ENCODE results near the gene AWAT2. TPM values are rescaled to one million over a fixed set of nuclear protein-coding genes. Genes with fewer than 3 reads are reported as not detected.
A peak's percentile ranks its signal among the peaks of the same experiment; 100 is the strongest.

AWAT2 gene
- total RNA-seq, result under 1 TPM in 3 of 8 experiments, not detected in 5; 0.05 to 0.77 (median 0.14) TPM

GRCh38 chrX:70049925-70050324 is at the start of gene AWAT2:
Gene AWAT2, minus strand, starts transcription at chrX:70049938. Its CDS starts 6 bp downstream, at chrX:70049932.
- WGBS, 10 experiments, result 19 to 83% (median 40%) methylated on average over 2 of the region's 4 CpGs; no CpG with 5 or more reads in 7 of the 10 experiments
- no peaks in the 10 kb centered on the region for H3K4me1 ChIP-seq (replicated peaks in 1 of 2)
- H3K4me3 ChIP-seq, result no peak within 1 kb of the TSS
- H3K27ac ChIP-seq, result no peak within 1 kb of the TSS
- in situ Hi-C loops (cut with MboI; ENCODE audit: low pct_unique_long_range_greater_than_20kb in 2 of 9, low sequenced_read_pairs in 9 of 9, unreplicated experiment in 9 of 9), result loop anchor here in 2 of 9 experiments (25.0 kb wide), 1 partner anchor 513 kb away; no protein-coding TSS in a partner anchor
- ATAC-seq (replicated peaks in 6 of 8), result no peak

GRCh38 chrX:70096052-70096451 is 46.3 kb upstream of the AWAT2 start:
- no peak for ATAC-seq (replicated peaks in 6 of 8)

GRCh38 chrX:70092247-70092646 is 42.5 kb upstream of the AWAT2 start:
- no peaks in the 10 kb centered on the region for H3K4me1 ChIP-seq (replicated peaks in 1 of 2)
- H3K4me3 ChIP-seq, result no peak overlapping the region
- H3K27ac ChIP-seq, result no peak overlapping the region
- in situ Hi-C loops (cut with MboI; ENCODE audit: low pct_unique_long_range_greater_than_20kb in 2 of 9, low sequenced_read_pairs in 9 of 9, unreplicated experiment in 9 of 9), result loop anchor here in 1 of 9 experiments (10.0 kb wide), 1 partner anchor 57 kb away; no protein-coding TSS in a partner anchor
- no peak for ATAC-seq (replicated peaks in 6 of 8)
- WGBS, 10 experiments, result 20 to 43% methylated on average over 1 to 4 of the region's 4 CpGs; no CpG with 5 or more reads in 8 of the 10 experiments

More at GRCh38 chrX:70096052-70096451, 46.3 kb upstream of the AWAT2 start:
- 0 to 100% (median 40%) methylated on average over 1 to 2 of the region's 2 CpGs; no CpG with 5 or more reads in 5 of the 10 experiments for WGBS, 10 experiments
- no peak overlapping the region for H3K27ac ChIP-seq
- no peak overlapping the region for H3K4me3 ChIP-seq
- in situ Hi-C loops (cut with MboI; ENCODE audit: low pct_unique_long_range_greater_than_20kb in 2 of 9, low sequenced_read_pairs in 9 of 9, unreplicated experiment in 9 of 9), result loop anchor here in 1 of 9 experiments (10.0 kb wide), 1 partner anchor 61 kb away; no protein-coding TSS in a partner anchor
- no peaks in the 10 kb centered on the region for H3K4me1 ChIP-seq (replicated peaks in 1 of 2)

- no peak overlapping the region for H3K4me3 ChIP-seq
- no peaks in the 10 kb centered on the region for H3K4me1 ChIP-seq (replicated peaks in 1 of 2)
- H3K27ac ChIP-seq, result no peak overlapping the region
- no CpG with 5 or more reads among the region's 1 CpG for WGBS, 10 experiments
- ATAC-seq (replicated peaks in 6 of 8), result peak in 2 of 8 experiments; percentile 65 to 82
- in situ Hi-C loops (cut with MboI; ENCODE audit: low pct_unique_long_range_greater_than_20kb in 2 of 9, low sequenced_read_pairs in 9 of 9, unreplicated experiment in 9 of 9), result loop anchor here in 1 of 9 experiments (10.0 kb wide), 1 partner anchor 55 kb away; no protein-coding TSS in a partner anchor
Observed at GRCh38 chrX:70089604-70090297, 40.0 kb upstream of the AWAT2 start.

- H3K4me3 ChIP-seq, result no peak overlapping the region
- H3K4me1 ChIP-seq (replicated peaks in 1 of 2), result no peaks in the 10 kb centered on the region
- in situ Hi-C loops (cut with MboI; ENCODE audit: low pct_unique_long_range_greater_than_20kb in 2 of 9, low sequenced_read_pairs in 9 of 9, unreplicated experiment in 9 of 9), result no loop called here
- no peak overlapping the region for H3K27ac ChIP-seq
- ATAC-seq (replicated peaks in 6 of 8), result no peak
Observed at GRCh38 chrX:70088751-70089150, 39.0 kb upstream of the AWAT2 start.

GRCh38 chrX:70087857-70088630 is 38.3 kb upstream of the AWAT2 start:
- no peak overlapping the region for H3K27ac ChIP-seq
- peak in 6 of 8 experiments; percentile 36 to 75 (median 45) for ATAC-seq (replicated peaks in 6 of 8)
- in situ Hi-C loops (cut with MboI; ENCODE audit: low pct_unique_long_range_greater_than_20kb in 2 of 9, low sequenced_read_pairs in 9 of 9, unreplicated experiment in 9 of 9), result no loop called here

GRCh38 chrX:70084592-70085240 is 35.0 kb upstream of the AWAT2 start:
- in situ Hi-C loops (cut with MboI; ENCODE audit: low pct_unique_long_range_greater_than_20kb in 2 of 9, low sequenced_read_pairs in 9 of 9, unreplicated experiment in 9 of 9), result no loop called here
- Histone ChIP-seq H3K4me3 (no peak overlapping the region), H3K27ac (no peak overlapping the region), H3K4me1 (replicated peaks in 1 of 2) (no peaks in the 10 kb centered on the region)
- WGBS, 10 experiments, result 0 to 100% (median 58%) methylated on average over 1 to 4 of the region's 5 CpGs; no CpG with 5 or more reads in 4 of the 10 experiments
- no peak for ATAC-seq (replicated peaks in 6 of 8)

More at GRCh38 chrX:70087857-70088630, 38.3 kb upstream of the AWAT2 start:
- H3K4me1 ChIP-seq (replicated peaks in 1 of 2), result no peaks in the 10 kb centered on the region
- no peak overlapping the region for H3K4me3 ChIP-seq
- WGBS, 10 experiments, result 20 to 94% (median 64%) methylated on average over 1 to 11 of the region's 11 CpGs; no CpG with 5 or more reads in 3 of the 10 experiments

GRCh38 chrX:70082723-70083122 is 33.0 kb upstream of the AWAT2 start:
- Histone ChIP-seq H3K27ac (no peak overlapping the region), H3K4me1 (replicated peaks in 1 of 2) (no peaks in the 10 kb centered on the region), H3K4me3 (no peak overlapping the region)
- WGBS, 10 experiments, result 29 to 100% (median 56%) methylated on average over 1 to 3 of the region's 4 CpGs; no CpG with 5 or more reads in 6 of the 10 experiments
- ATAC-seq (replicated peaks in 6 of 8), result no peak
- in situ Hi-C loops (cut with MboI; ENCODE audit: low pct_unique_long_range_greater_than_20kb in 2 of 9, low sequenced_read_pairs in 9 of 9, unreplicated experiment in 9 of 9), result no loop called here

- in situ Hi-C loops (cut with MboI; ENCODE audit: low pct_unique_long_range_greater_than_20kb in 2 of 9, low sequenced_read_pairs in 9 of 9, unreplicated experiment in 9 of 9), result no loop called here
- 0 to 100% (median 40%) methylated on average over 1 to 3 of the region's 3 CpGs; no CpG with 5 or more reads in 3 of the 10 experiments for WGBS, 10 experiments
- Histone ChIP-seq H3K4me3 (no peak overlapping the region), H3K4me1 (replicated peaks in 1 of 2) (no peaks in the 10 kb centered on the region), H3K27ac (no peak overlapping the region)
- ATAC-seq (replicated peaks in 6 of 8), result no peak
Observed at GRCh38 chrX:70079870-70080269, 30.1 kb upstream of the AWAT2 start.

- Histone ChIP-seq H3K4me1 (replicated peaks in 1 of 2) (no peaks in the 10 kb centered on the region), H3K4me3 (no peak overlapping the region), H3K27ac (no peak overlapping the region)
- no peak for ATAC-seq (replicated peaks in 6 of 8)
- WGBS, 10 experiments, result 0 to 70% methylated on average over 1 to 3 of the region's 5 CpGs; no CpG with 5 or more reads in 8 of the 10 experiments
- in situ Hi-C loops (cut with MboI; ENCODE audit: low pct_unique_long_range_greater_than_20kb in 2 of 9, low sequenced_read_pairs in 9 of 9, unreplicated experiment in 9 of 9), result no loop called here
Observed at GRCh38 chrX:70079297-70079696, 29.6 kb upstream of the AWAT2 start.

- ATAC-seq (replicated peaks in 6 of 8), result no peak
- H3K4me1 ChIP-seq (replicated peaks in 1 of 2), result no peaks in the 10 kb centered on the region
- no peak overlapping the region for H3K27ac ChIP-seq
- WGBS, 10 experiments, result 0 to 100% (median 52%) methylated on average over 1 to 2 of the region's 7 CpGs; no CpG with 5 or more reads in 6 of the 10 experiments
- no peak overlapping the region for H3K4me3 ChIP-seq
- in situ Hi-C loops (cut with MboI; ENCODE audit: low pct_unique_long_range_greater_than_20kb in 2 of 9, low sequenced_read_pairs in 9 of 9, unreplicated experiment in 9 of 9), result no loop called here
Observed at GRCh38 chrX:70066646-70067045, 16.9 kb upstream of the AWAT2 start.

- Histone ChIP-seq H3K27ac (no peak overlapping the region), H3K4me1 (replicated peaks in 1 of 2) (no peaks in the 10 kb centered on the region), H3K4me3 (no peak overlapping the region)
- in situ Hi-C loops (cut with MboI; ENCODE audit: low pct_unique_long_range_greater_than_20kb in 2 of 9, low sequenced_read_pairs in 9 of 9, unreplicated experiment in 9 of 9), result no loop called here
- no peak for ATAC-seq (replicated peaks in 6 of 8)
- WGBS, 10 experiments, result 40 to 93% (median 85%) methylated on average over 1 to 21 of the region's 52 CpGs; no CpG with 5 or more reads in 7 of the 10 experiments
Observed at GRCh38 chrX:70062961-70063550, 13.3 kb upstream of the AWAT2 start.

All from motor neuron (in vitro differentiated cells).